HepG2 (cell line): ENCODE results near the gene PRKAR1B. TPM values are rescaled to one million over a fixed set of nuclear protein-coding genes. Genes with fewer than 3 reads are reported as not detected.

Experiments used
- ATAC-seq: fragments of 200-7000 bp; cut with Tn5 transposase; 3 replicates; pipeline ENCODE4 v1.9.1; 2020; ENCODE audit warnings: mild to moderate bottlenecking, moderate library complexity
- BruUV-seq: library from RNA; stranded (reverse); fragments of 400-500 nt; replicated peaks from 2 replicates; lab custom pipeline; 2021; lab: Mats Ljungman, UMichigan
- CTCF ChIA-PET: fragments of 300-600 bp; formaldehyde crosslinking; extraction: SDS; loops from one replicate; lab custom pipeline; 2021; ENCODE audit warnings: low total read pairs, inconsistent platforms, low intra/inter-chr PET ratio; lab: Yijun Ruan, JAX
- POLR2A ChIA-PET: fragments of 350-600 bp; sonication (Branson Sonifier 250); formaldehyde crosslinking; loops from one replicate; lab custom pipeline; 2020; ENCODE audit warnings: antibody characterized with exemption, inconsistent platforms; lab: Yijun Ruan, JAX
- DNase-seq: peaks from one replicate; pipeline ENCODE4 v3.0.0-alpha.2; 2015; ENCODE audit warnings: low spot score
- FAIRE-seq: peaks from 3 replicates; lab custom pipeline; 2011; peaks lifted over from hg19 to GRCh38; lab: Jason Lieb, UNC
- H2AFZ ChIP-seq: one replicate; pipeline ENCODE4 v1.6.1; 2011; ENCODE audit warnings: low read length, inconsistent platforms
- H3K27ac ChIP-seq: fragments of 300-600 bp; 3 replicates; pipeline ENCODE4 v1.8.0; 2011; ENCODE audit warnings: mixed run types, mild to moderate bottlenecking, mixed read lengths, low read length, inconsistent platforms; ENCODE audit not compliant: insufficient read depth; ENCODE audit errors: extremely low read length
- H3K27me3 ChIP-seq, 2 experiments: fragments of 200-600 bp in 1 of 2; 2 replicates in 1 of 2; 3 replicates in 1 of 2; pipeline versions ENCODE4 v1.6.0 to v1.8.0; 2011; ENCODE audit warnings: low read length in 2 of 2, mild to moderate bottlenecking in 2 of 2, moderate library complexity in 2 of 2, inconsistent platforms in 1 of 2; ENCODE audit not compliant: insufficient read depth in 2 of 2, control insufficient read depth in 1 of 2
- H3K36me3 ChIP-seq, 2 experiments: fragments of 200-600 bp in 1 of 2; replicated peaks in 1 of 2; 2 replicates in 1 of 2; 3 replicates in 1 of 2; pipeline versions ENCODE4 v1.5.1 to v1.8.0; 2011; ENCODE audit warnings: low read length in 2 of 2, inconsistent platforms in 1 of 2; ENCODE audit not compliant: insufficient read depth in 2 of 2, control insufficient read depth in 1 of 2
- H3K4me1 ChIP-seq: 2 replicates; pipeline ENCODE4 v1.5.1; 2012; ENCODE audit warnings: low read length, inconsistent platforms; ENCODE audit not compliant: insufficient read depth
- H3K4me2 ChIP-seq: 2 replicates; pipeline ENCODE4 v1.6.0; 2011; ENCODE audit warnings: low read depth, low read length, inconsistent platforms
- H3K4me3 ChIP-seq, 3 experiments: fragments of 200-600 bp in 1 of 3; sonication (generic), shearing (Covaris generic) in 1 of 3; replicated peaks in 1 of 3; 2 replicates each; pipeline ENCODE4 v1.5.1; 2011 to 2016; ENCODE audit warnings: low read length in 3 of 3, inconsistent platforms in 2 of 3, low read depth in 2 of 3, mild to moderate bottlenecking in 2 of 3, control low read depth in 1 of 3, mixed read lengths in 1 of 3; ENCODE audit not compliant: insufficient read depth in 1 of 3
- H3K79me2 ChIP-seq: one replicate; pipeline ENCODE4 v1.6.1; 2011; ENCODE audit warnings: low read length, inconsistent platforms; ENCODE audit not compliant: insufficient read depth
- H3K9ac ChIP-seq: 2 replicates; pipeline ENCODE4 v1.6.0; 2011; ENCODE audit warnings: mild to moderate bottlenecking, low read depth, low read length, inconsistent platforms; ENCODE audit not compliant: insufficient read depth
- H3K9me3 ChIP-seq: 2 replicates; pipeline ENCODE4 v1.5.1; 2012; ENCODE audit warnings: mild to moderate bottlenecking, low read length
- H4K20me1 ChIP-seq: 2 replicates; pipeline ENCODE4 v1.6.0; 2011; ENCODE audit warnings: inconsistent platforms, mild to moderate bottlenecking, low read length, moderate library complexity; ENCODE audit not compliant: insufficient read depth
- FOXM1 ChIP-seq: sonication (generic); formaldehyde crosslinking; IDR thresholded peaks from 2 replicates; pipeline ENCODE4 v1.5.0; 2020; ENCODE audit warnings: missing genetic modification reagents
- GPN1 ChIP-seq: sonication (generic); formaldehyde crosslinking; IDR thresholded peaks from 2 replicates; pipeline ENCODE4 v1.5.1; 2020; ENCODE audit warnings: missing genetic modification reagents, borderline replicate concordance
- HBP1 ChIP-seq: IDR thresholded peaks from 2 replicates; pipeline ENCODE4 v1.6.1; 2016; ENCODE audit warnings: low read depth, control low read depth
- HNRNPK ChIP-seq: fragments of 200-400 bp; formaldehyde crosslinking; IDR thresholded peaks from 2 replicates; pipeline ENCODE4 v1.6.1; 2018; ENCODE audit warnings: low read length, low read depth, moderate library complexity, mild to moderate bottlenecking; ENCODE audit not compliant: poor library complexity, severe bottlenecking
- KAT8 ChIP-seq: IDR thresholded peaks from 2 replicates; pipeline ENCODE4 v1.6.1; 2016; ENCODE audit warnings: missing genetic modification reagents, missing compliant biosample characterization
- PLSCR1 ChIP-seq: sonication (generic); formaldehyde crosslinking; IDR thresholded peaks from 2 replicates; pipeline ENCODE4 v1.5.0; 2020; ENCODE audit warnings: missing genetic modification reagents, mild to moderate bottlenecking, borderline replicate concordance
- POLR2A ChIP-seq, 2 experiments: IDR thresholded peaks; 2 replicates each; pipeline ENCODE4 v1.6.1; 2011; ENCODE audit warnings: low read depth in 2 of 2, low read length in 2 of 2, mild to moderate bottlenecking in 1 of 2, moderate library complexity in 1 of 2; ENCODE audit not compliant: insufficient read depth in 1 of 2
- SIN3B ChIP-seq: fragments of 150-350 bp; IDR thresholded peaks from 2 replicates; pipeline ENCODE4 v1.6.1; 2014; ENCODE audit warnings: low read length
- ZNF230 ChIP-seq: sonication (generic); formaldehyde crosslinking; IDR thresholded peaks from 2 replicates; pipeline ENCODE4 v1.4.0; 2020; ENCODE audit warnings: mild to moderate bottlenecking, missing genetic modification reagents
- ZNF691 ChIP-seq: sonication (generic); formaldehyde crosslinking; IDR thresholded peaks from 2 replicates; pipeline ENCODE4 v1.4.0; 2020; ENCODE audit warnings: missing genetic modification reagents, low read depth, mild to moderate bottlenecking, borderline replicate concordance
- ZNF800 ChIP-seq: sonication (generic); formaldehyde crosslinking; IDR thresholded peaks from 2 replicates; pipeline ENCODE4 v1.4.0; 2020; ENCODE audit warnings: missing genetic modification reagents
- WGBS: methylation state at CpG from one replicate; pipeline ENCODE4 v1.1.6; 2017; ENCODE audit warnings: low lambda C conversion rate; 5-methylcytosine and 5-hydroxymethylcytosine counted together
- in situ Hi-C: cut with HindIII; loops from 2 replicates; pipeline ENCODE4 v1.10.0; 2017; ENCODE audit warnings: low pct_unique_long_range_greater_than_20kb; ENCODE audit not compliant: extremely low pct_ligation_motif_present
- intact Hi-C: fragments of 100-400 bp; cut with micrococcal nuclease; formaldehyde crosslinking; loops from one replicate; pipeline ENCODE4 v1.10.0; 2022; ENCODE audit not compliant: unreplicated experiment
- polyA plus RNA-seq, 8 experiments: library from polyadenylated mRNA; depleted of rRNA in 3 of 8; stranded (reverse) in 7 of 8; unstranded in 1 of 8; fragments of >200 nt; fragmentation: Illumina TruSeq in 4 of 8; extraction: Trizol in 4 of 8; gene quantifications; 2 replicates each; pipeline versions ENCODE4 v1.2.1 to v1.2.3, GENCODE V29; 2011 to 2016; ENCODE audit warnings: low read depth in 4 of 8, missing spikeins in 1 of 8, mixed read lengths in 1 of 8; ENCODE audit not compliant: insufficient read depth in 1 of 8
- total RNA-seq, 5 experiments: library from RNA; depleted of rRNA; stranded (reverse); fragments of >200 nt; fragmentation: Illumina TruSeq; extraction: Trizol; gene quantifications; 2 replicates each; pipeline ENCODE4 v1.2.3, GENCODE V29; 2016; ENCODE audit warnings: low read depth in 1 of 5

PRKAR1B gene
- total and polyA plus RNA-seq, 2 of the 13 experiments (the other 11 are each of a cell fraction or from before 2014, with no cell fraction given): 7.9 to 28.2 TPM

- H3K27ac ChIP-seq: no peak overlapping the region
- H4K20me1 ChIP-seq: no peaks in the 10 kb centered on the region
- CTCF ChIA-PET: no interaction called here
- 96% methylated on average over 8 of the region's 8 CpGs for WGBS
- H3K9me3 ChIP-seq: no peaks in the 10 kb centered on the region
- in situ Hi-C loops: no loop called here
- no peak overlapping the region for H3K4me3 ChIP-seq
- DNase-seq (no peak), FAIRE-seq (no peak), ATAC-seq (no peak)
- POLR2A ChIA-PET: no interaction called here
- no TSS peak for BruUV-seq
- no peak overlapping the region for H3K9ac ChIP-seq
- no peaks in the 10 kb centered on the region for H3K27me3 ChIP-seq
- intact Hi-C loops: no loop called here
- peaks cover 35 to 83% of the 10 kb centered on the region in 2 experiments; a peak in 4 of 5 replicates for H3K36me3 ChIP-seq
- no peak overlapping the region for H2AFZ ChIP-seq
- TF ChIP-seq ZNF800 (CRISPR knock-in tag): no peak
- no peak for TF ChIP-seq HNRNPK
- no peak for TF ChIP-seq POLR2A (IDR thresholded peaks at IDR 0.05; ENCODE audit: insufficient read depth in 1 of 2, low read depth in 2 of 2, low read length in 2 of 2)
- TF ChIP-seq FOXM1 (CRISPR knock-in tag): no peak
- TF ChIP-seq HBP1: no peak
- TF ChIP-seq KAT8 (CRISPR knock-in tag): no peak
- no peak for TF ChIP-seq ZNF691
- no peak for TF ChIP-seq GPN1
- TF ChIP-seq PLSCR1: no peak
- TF ChIP-seq ZNF230 (CRISPR knock-in tag): no peak
- no peak for TF ChIP-seq SIN3B
- no peak overlapping the region for H3K4me2 ChIP-seq
- H3K79me2 ChIP-seq: no peaks in the 10 kb centered on the region
- no peaks in the 10 kb centered on the region for H3K4me1 ChIP-seq
Measured at GRCh38 chr7:759569-759968, 32.5 kb upstream of the PRKAR1B start.
